ENCODE measurements around the gene NHP2.

NHP2 gene

GRCh38 chr5:178145965-178146820, 7.5 kb downstream of the NHP2 start:
- Histone ChIP-seq H3K27ac (no peak overlapping the region), H3K4me3 (ENCODE audit: low read depth, low read length) (no peak overlapping the region), H3K36me3 (replicated peaks) (peaks cover 59% of the 10 kb centered on the region), H3K27me3 (replicated peaks) (no peaks in the 10 kb centered on the region)
- DNase-seq = peak; percentile 47
- peak; percentile 90 for TF ChIP-seq CTCF (IDR thresholded peaks at IDR 0.05; ENCODE audit: low read depth, low read length, missing control alignments)
- in situ Hi-C loops (cut with HindIII; ENCODE audit: low pct_ligation_motif_present, low sequenced_read_pairs) = no loop called here

DNA sequence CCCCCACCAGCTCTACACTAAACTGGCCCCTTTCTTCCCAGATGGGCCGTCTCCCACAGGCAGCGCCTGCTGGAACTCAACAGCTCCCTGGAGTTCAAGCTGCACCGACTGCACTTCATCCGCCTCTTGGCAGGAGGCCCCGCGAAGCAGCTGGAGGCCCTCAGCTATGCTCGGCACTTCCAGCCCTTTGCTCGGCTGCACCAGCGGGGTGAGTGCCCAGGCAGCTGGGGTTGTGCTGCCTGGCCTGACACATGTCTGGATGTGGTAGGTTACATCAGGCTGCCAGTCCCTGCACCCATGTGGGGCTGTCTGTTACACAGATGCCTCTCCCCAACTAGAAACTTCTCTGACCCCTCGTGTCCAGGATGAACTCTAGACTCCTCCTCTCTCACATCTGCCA, 9.8 kb downstream of the NHP2 start:
- TF ChIP-seq CTCF (IDR thresholded peaks at IDR 0.05; ENCODE audit: low read depth, low read length, missing control alignments) = no peak
- no peak overlapping the region for H3K4me3 ChIP-seq (ENCODE audit: low read depth, low read length)
- no peak for DNase-seq
- in situ Hi-C loops (cut with HindIII; ENCODE audit: low pct_ligation_motif_present, low sequenced_read_pairs) = no loop called here
- peaks cover 42% of the 10 kb centered on the region for H3K36me3 ChIP-seq (replicated peaks)
- no peak overlapping the region for H3K27ac ChIP-seq
- no peaks in the 10 kb centered on the region for H3K27me3 ChIP-seq (replicated peaks)

- no peak overlapping the region for H3K27ac ChIP-seq
- in situ Hi-C loops (cut with HindIII; ENCODE audit: low pct_ligation_motif_present, low sequenced_read_pairs) = no loop called here
- no peak for TF ChIP-seq CTCF (IDR thresholded peaks at IDR 0.05; ENCODE audit: low read depth, low read length, missing control alignments)
- H3K27me3 ChIP-seq (replicated peaks) = no peaks in the 10 kb centered on the region
- peaks cover 42% of the 10 kb centered on the region for H3K36me3 ChIP-seq (replicated peaks)
- H3K4me3 ChIP-seq (ENCODE audit: low read depth, low read length) = no peak overlapping the region
- no peak for DNase-seq
These were observed 10.4 kb downstream of the NHP2 start for GRCh38 chr5:178143246-178143645.

- in situ Hi-C loops (cut with HindIII; ENCODE audit: low pct_ligation_motif_present, low sequenced_read_pairs) = no loop called here
These were observed 11.0 kb downstream of the NHP2 start for GRCh38 chr5:178142642-178143041.

DNA sequence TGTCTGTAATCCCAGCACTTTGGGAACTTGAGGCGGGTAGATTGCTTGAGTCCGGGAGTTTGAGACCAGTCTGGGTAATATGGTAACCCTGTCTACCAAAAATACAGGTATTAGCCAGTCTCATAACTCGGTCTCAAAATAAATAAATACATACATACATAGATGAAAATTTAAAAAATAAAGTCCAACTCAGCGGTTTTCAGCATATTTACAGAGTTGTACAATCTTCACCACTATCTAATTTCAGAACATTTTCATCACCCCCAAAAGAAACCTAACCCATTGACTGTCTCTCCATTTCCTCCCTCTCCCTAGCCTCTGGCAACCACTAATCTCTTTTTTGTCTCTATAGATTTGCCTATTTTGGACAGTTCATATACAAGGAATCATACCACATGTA, 12.1 kb downstream of the NHP2 start:
- in situ Hi-C loops (cut with HindIII; ENCODE audit: low pct_ligation_motif_present, low sequenced_read_pairs) = no loop called here
- no peak for DNase-seq
- peaks cover 25% of the 10 kb centered on the region for H3K36me3 ChIP-seq (replicated peaks)
- no peak overlapping the region for H3K4me3 ChIP-seq (ENCODE audit: low read depth, low read length)
- no peak for TF ChIP-seq CTCF (IDR thresholded peaks at IDR 0.05; ENCODE audit: low read depth, low read length, missing control alignments)
- no peak overlapping the region for H3K27ac ChIP-seq
- H3K27me3 ChIP-seq (replicated peaks) = no peaks in the 10 kb centered on the region

More at GRCh38 chr5:178142642-178143041, 11.0 kb downstream of the NHP2 start:
- Histone ChIP-seq H3K27ac (no peak overlapping the region), H3K27me3 (replicated peaks) (no peaks in the 10 kb centered on the region), H3K4me3 (ENCODE audit: low read depth, low read length) (no peak overlapping the region), H3K36me3 (replicated peaks) (peaks cover 36% of the 10 kb centered on the region)
- DNase-seq = no peak
- no peak for TF ChIP-seq CTCF (IDR thresholded peaks at IDR 0.05; ENCODE audit: low read depth, low read length, missing control alignments)

Data from brain microvascular endothelial cell (primary cell).